Measurements from ENCODE around the gene MRPL36.

GRCh38 chr5:1777281-1778137, 22.1 kb downstream of the MRPL36 start:
- TF ChIP-seq, protein P1, sequence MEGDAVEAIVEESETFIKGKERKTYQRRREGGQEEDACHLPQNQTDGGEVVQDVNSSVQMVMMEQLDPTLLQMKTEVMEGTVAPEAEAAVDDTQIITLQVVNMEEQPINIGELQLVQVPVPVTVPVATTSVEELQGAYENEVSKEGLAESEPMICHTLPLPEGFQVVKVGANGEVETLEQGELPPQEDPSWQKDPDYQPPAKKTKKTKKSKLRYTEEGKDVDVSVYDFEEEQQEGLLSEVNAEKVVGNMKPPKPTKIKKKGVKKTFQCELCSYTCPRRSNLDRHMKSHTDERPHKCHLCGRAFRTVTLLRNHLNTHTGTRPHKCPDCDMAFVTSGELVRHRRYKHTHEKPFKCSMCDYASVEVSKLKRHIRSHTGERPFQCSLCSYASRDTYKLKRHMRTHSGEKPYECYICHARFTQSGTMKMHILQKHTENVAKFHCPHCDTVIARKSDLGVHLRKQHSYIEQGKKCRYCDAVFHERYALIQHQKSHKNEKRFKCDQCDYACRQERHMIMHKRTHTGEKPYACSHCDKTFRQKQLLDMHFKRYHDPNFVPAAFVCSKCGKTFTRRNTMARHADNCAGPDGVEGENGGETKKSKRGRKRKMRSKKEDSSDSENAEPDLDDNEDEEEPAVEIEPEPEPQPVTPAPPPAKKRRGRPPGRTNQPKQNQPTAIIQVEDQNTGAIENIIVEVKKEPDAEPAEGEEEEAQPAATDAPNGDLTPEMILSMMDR (IDR thresholded peaks at IDR 0.05): no peak
- no peak for TF ChIP-seq POLR2AphosphoS5 (IDR thresholded peaks at IDR 0.05)
